Right atrium auricular region (tissue), 2 donors: ENCODE results near the gene LAPTM5. TPM values are rescaled to one million over a fixed set of nuclear protein-coding genes. Genes with fewer than 3 reads are reported as not detected.
"Not testable (repeated sequence)": the region's sequence is repeated elsewhere in the genome, so short reads cannot be mapped to it uniquely, and the experiment has no call there.

Experiments
- DNase-seq: peaks from one replicate; pipeline ENCODE4 v3.0.0-alpha.2; 2019; ENCODE audit warnings: low spot score
- H3K27ac ChIP-seq, 2 donors: fragments of 200-600 bp; sonication (generic); 1 replicate in 1 of 2; 2 replicates in 1 of 2; pipeline ENCODE4 v1.5.1; 2016 to 2019
- H3K27me3 ChIP-seq, 2 donors: fragments of 200-600 bp; sonication (generic); one replicate each; pipeline versions ENCODE4 v1.5.1 to v1.6.0; 2017 to 2019
- H3K36me3 ChIP-seq: fragments of 200-600 bp; sonication (generic); one replicate; pipeline ENCODE4 v1.5.1; 2016
- H3K4me1 ChIP-seq, 2 donors: fragments of 200-600 bp; sonication (generic); one replicate each; pipeline versions ENCODE4 v1.5.1 to v1.6.0; 2017 to 2019
- H3K4me3 ChIP-seq, 2 donors: fragments of 200-600 bp; sonication (generic); 1 replicate in 1 of 2; 2 replicates in 1 of 2; pipeline ENCODE4 v1.5.1; 2017 to 2019; ENCODE audit warnings: mild to moderate bottlenecking in 1 of 2, moderate library complexity in 1 of 2
- H3K9me3 ChIP-seq, 2 donors: fragments of 200-600 bp; sonication (generic); one replicate each; pipeline ENCODE4 v1.5.1; 2019
- total RNA-seq, 2 donors: library from RNA; depleted of rRNA; stranded (reverse); fragments of >200 nt; gene quantifications; one replicate each; pipeline ENCODE4 v1.1.0, GENCODE V29; 2016
- TF ChIP-seq, protein P1 (sequence below), 2 donors: fragments of 200-600 bp; sonication (generic); IDR thresholded peaks; one replicate each; pipeline ENCODE4 v1.5.1; 2019; ENCODE audit warnings: antibody characterized with exemption in 2 of 2

The LAPTM5 gene
- total RNA-seq, 2 donors from 2014 or later = 17.4 to 62.8 TPM

DNA sequence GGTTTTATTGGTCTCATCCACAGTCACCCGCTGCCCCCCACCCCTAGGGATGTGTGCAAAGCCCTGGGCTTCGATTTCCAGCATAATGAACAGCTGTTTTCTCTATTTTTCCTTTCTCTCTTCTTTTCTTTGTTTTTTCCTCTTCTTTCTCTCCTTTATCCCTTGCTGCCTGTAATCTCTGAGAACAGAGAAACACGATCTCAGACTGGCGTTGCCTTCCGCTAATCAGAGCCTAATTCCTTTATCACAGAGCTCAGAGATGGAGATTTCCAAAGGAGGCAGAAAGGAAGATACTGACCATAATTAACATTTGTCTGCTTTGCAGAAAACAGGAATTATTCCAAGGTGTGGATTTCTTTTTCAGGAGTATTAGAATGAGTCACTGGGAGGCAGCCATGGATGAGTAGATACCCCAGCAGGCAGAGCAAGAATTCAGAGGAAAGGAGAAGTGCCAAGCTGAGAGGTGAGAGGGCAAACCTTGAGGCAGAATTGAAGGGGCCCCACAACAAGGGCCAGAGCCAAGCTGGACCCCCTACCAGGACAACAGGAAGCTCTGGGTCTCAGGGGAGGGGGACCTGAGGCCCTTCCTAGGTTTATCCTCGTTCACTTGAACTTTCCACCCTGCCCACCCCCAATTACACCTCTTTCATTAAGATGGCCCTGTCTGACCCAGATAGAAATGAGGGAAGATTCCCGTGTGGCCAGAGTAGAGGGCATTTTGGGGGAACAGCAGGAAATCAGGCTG, 67.5 kb downstream of the LAPTM5 start:
- TF ChIP-seq, protein P1, sequence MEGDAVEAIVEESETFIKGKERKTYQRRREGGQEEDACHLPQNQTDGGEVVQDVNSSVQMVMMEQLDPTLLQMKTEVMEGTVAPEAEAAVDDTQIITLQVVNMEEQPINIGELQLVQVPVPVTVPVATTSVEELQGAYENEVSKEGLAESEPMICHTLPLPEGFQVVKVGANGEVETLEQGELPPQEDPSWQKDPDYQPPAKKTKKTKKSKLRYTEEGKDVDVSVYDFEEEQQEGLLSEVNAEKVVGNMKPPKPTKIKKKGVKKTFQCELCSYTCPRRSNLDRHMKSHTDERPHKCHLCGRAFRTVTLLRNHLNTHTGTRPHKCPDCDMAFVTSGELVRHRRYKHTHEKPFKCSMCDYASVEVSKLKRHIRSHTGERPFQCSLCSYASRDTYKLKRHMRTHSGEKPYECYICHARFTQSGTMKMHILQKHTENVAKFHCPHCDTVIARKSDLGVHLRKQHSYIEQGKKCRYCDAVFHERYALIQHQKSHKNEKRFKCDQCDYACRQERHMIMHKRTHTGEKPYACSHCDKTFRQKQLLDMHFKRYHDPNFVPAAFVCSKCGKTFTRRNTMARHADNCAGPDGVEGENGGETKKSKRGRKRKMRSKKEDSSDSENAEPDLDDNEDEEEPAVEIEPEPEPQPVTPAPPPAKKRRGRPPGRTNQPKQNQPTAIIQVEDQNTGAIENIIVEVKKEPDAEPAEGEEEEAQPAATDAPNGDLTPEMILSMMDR (IDR thresholded peaks at IDR 0.05) = no peak
- Histone ChIP-seq H3K27me3 (no peaks in the 10 kb centered on the region), H3K36me3 (no peaks in the 10 kb centered on the region), H3K4me3 (no peak overlapping the region), H3K27ac (no peak overlapping the region), H3K4me1 (peaks cover 0 to 7% of the 10 kb centered on the region in 2 donors), H3K9me3 (no peaks in the 10 kb centered on the region)
- DNase-seq = no peak

DNA sequence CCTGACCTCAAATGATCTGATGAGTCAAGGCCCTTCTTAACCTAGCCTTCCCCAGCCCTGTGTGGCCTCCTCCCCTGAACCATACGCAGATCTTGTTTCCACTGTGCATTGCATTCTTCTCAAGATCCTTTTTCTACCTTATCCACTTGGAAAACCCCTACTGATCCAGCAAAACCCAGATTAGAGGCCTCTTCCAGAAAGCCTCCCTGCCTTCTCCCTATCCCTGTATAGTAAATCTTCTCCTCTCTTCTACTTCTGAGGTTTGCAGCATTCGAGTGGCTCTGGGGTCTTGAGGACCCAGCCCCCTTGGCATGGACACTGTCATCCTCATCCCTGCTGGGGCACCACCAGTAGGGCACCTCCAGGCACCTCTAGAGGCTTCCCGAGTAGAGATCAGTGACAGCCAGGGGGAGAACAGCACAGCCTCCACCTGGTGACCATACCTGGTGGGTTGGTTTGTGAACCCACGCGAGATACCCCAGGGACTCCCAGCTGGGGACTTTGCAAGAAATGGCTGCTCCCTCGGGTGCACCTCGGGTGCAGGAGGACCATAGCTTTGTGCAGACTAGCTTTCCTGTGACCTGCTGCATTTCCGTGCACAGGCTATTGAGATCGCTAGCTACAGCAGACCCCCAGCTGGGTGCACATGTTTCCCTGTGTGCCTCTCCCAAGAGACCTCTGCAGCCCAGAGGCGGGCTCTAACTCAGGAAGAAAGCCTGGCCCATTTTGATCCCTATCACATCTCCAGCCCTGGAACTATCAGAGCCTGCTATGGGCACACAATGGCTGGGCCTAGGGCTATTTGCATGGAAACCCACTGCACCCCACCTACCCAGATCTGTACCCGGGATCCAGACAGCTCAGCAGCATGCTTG, 68.4 kb downstream of the LAPTM5 start:
- no peak for DNase-seq
- TF ChIP-seq, protein P1 (IDR thresholded peaks at IDR 0.05) = no peak
- H3K9me3 ChIP-seq = no peaks in the 10 kb centered on the region
- no peak overlapping the region for H3K4me3 ChIP-seq
- H3K36me3 ChIP-seq = no peaks in the 10 kb centered on the region
- no peak overlapping the region for H3K27ac ChIP-seq
- no peaks in the 10 kb centered on the region for H3K27me3 ChIP-seq
- H3K4me1 ChIP-seq = peaks cover 0 to 11% of the 10 kb centered on the region in 2 donors

GRCh38 chr1:30688516-30688915, 69.1 kb downstream of the LAPTM5 start:
- H3K4me1 ChIP-seq = peaks cover 0 to 11% of the 10 kb centered on the region in 2 donors
- not testable (repeated sequence) for H3K27me3 ChIP-seq, H3K27ac ChIP-seq, H3K36me3 ChIP-seq, H3K4me3 ChIP-seq, DNase-seq, H3K9me3 ChIP-seq

- H3K27me3 ChIP-seq = no peaks in the 10 kb centered on the region
- H3K4me3 ChIP-seq = no peak overlapping the region
- DNase-seq = no peak
- TF ChIP-seq, protein P1 (IDR thresholded peaks at IDR 0.05) = no peak
- H3K36me3 ChIP-seq = no peaks in the 10 kb centered on the region
- peaks cover 0 to 11% of the 10 kb centered on the region in 2 donors for H3K4me1 ChIP-seq
- no peaks in the 10 kb centered on the region for H3K9me3 ChIP-seq
- H3K27ac ChIP-seq = no peak overlapping the region
Measured at GRCh38 chr1:30687886-30688285, 69.7 kb downstream of the LAPTM5 start.

- DNase-seq = no peak
- TF ChIP-seq, protein P1 (IDR thresholded peaks at IDR 0.05) = no peak
- Histone ChIP-seq H3K27me3 (no peaks in the 10 kb centered on the region), H3K4me1 (peaks cover 0 to 19% of the 10 kb centered on the region in 2 donors), H3K36me3 (no peaks in the 10 kb centered on the region), H3K27ac (no peak overlapping the region), H3K9me3 (no peaks in the 10 kb centered on the region), H3K4me3 (no peak overlapping the region)
Measured at GRCh38 chr1:30686236-30686935, 71.2 kb downstream of the LAPTM5 start.

DNA sequence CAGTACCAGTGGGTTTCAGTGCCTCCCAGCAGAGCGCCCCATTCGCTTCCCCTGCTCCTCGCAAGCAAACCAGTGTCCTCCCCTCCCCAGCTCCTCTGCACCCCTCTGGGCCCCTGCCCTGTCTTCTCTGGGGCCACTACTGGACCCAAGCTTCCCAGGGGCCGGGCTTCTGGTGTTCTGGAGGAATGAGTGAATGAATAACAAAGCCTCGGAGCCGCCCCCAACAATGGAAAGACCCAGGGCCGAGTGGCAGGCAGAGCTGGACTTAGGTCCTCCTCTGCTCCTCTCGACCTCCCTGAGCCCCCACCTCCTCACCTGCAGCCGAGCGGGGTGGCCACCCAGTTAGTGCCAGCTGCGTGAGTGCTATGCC, 71.8 kb downstream of the LAPTM5 start:
- Histone ChIP-seq H3K9me3 (no peaks in the 10 kb centered on the region), H3K36me3 (no peaks in the 10 kb centered on the region), H3K27ac (no peak overlapping the region), H3K27me3 (no peaks in the 10 kb centered on the region), H3K4me1 (peaks cover 0 to 20% of the 10 kb centered on the region in 2 donors), H3K4me3 (no peak overlapping the region)
- TF ChIP-seq, protein P1 (IDR thresholded peaks at IDR 0.05) = no peak
- DNase-seq = no peak
